HG02981 (cell line): Measurements from ENCODE around the gene IFI30.

ENCODE experiments used
- ATAC-seq: cut with Tn5 transposase; IDR thresholded peaks from one replicate; pipeline ENCODE4 v1.9.1; 2021; ENCODE audit warnings: mild to moderate bottlenecking, moderate library complexity; ENCODE audit not compliant: unreplicated experiment

IFI30 gene

DNA sequence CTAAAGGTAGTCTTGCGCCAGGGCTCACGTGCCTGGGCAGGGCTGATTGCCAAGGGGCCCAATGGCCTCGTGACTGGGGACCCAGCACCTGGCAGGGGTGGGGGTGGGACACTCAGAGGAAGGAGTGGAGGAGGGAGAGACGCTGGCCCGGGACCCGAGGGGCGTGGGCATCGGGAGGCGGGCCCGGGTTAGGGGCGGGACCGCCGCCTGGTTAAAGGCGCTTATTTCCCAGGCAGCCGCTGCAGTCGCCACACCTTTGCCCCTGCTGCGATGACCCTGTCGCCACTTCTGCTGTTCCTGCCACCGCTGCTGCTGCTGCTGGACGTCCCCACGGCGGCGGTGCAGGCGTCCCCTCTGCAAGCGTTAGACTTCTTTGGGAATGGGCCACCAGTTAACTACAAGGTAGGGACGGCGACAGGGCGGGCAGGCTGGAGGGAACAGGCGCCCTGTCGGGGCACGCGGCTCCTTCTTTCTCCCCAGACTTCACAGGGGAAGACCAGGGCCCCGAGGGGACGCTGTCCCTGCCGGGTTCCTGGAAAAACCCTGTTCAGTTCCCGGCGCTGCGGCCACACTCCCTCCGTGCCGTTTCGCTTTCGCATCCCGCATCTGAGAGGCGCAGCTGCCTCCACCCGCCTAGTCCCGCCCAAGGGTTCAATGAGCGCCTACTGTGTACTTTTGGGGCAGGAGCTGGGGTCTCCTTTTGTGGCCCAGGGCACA is at the start of gene IFI30:
Gene IFI30 (plus strand): TSS at position 242 of the 717 bp plus-strand sequence. CDS start 29 bp downstream, at position 271.
- peak; percentile 42 for ATAC-seq

DNA sequence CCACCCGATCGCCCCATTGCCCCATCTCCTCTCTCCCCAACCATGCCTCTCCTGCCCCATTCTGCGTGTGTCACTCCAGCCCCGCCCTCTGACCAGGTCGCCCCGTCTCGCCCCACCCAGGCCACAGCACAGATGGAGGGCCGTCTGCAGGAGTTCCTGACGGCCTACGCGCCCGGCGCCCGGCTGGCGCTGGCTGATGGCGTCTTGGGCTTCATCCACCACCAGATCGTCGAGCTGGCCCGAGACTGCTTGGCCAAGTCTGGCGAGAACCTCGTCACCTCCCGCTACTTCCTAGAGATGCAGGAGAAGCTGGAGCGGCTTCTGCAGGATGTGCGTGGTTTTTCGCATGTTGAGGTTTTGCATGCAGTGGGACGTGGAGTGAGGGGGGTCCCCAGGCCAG is 49.8 kb upstream of the IFI30 start:
- ATAC-seq = no peak

- ATAC-seq = no peak
Observed at GRCh38 chr19:18126097-18126496, 47.5 kb upstream of the IFI30 start.

- ATAC-seq = no peak
Observed at GRCh38 chr19:18128044-18128443, 45.6 kb upstream of the IFI30 start.

- ATAC-seq = no peak
Observed at GRCh38 chr19:18128805-18129204, 44.8 kb upstream of the IFI30 start.

GRCh38 chr19:18130523-18131242 is 42.9 kb upstream of the IFI30 start:
- ATAC-seq = no peak

DNA sequence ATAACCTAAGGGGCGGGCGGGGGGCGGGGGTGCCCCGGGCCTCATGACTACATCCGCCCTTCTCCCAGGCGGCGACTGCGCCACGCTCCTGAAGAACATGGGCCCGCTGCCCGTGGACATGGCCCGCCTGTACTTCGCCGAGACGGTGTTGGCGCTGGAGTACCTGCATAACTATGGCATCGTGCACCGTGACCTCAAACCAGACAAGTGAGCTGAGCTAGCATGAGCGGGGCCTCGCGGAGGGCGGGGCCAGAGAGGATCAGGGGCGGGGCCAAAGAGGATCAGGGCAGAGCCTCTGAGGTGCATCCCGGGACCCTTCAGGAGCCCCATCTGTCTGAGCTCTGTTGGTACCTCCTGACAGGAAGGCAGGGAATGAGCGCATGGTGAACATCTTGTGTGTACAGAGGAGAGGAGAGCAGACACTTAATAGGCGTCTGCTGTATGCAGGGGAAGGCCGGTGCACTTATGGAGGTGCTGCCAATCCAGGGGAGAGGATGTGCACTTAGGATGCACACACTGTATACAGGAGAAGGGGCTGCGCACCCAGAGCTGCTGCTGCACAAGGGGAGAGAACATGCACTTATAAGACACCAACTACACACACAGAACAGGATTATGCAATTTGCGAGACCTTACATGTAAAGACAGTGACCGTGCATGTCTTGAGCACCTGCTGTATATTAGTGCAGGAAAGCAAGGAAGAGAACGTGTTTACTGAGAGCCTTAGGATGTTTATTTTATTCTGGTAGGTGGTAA is 41.6 kb upstream of the IFI30 start:
- no peak for ATAC-seq

DNA sequence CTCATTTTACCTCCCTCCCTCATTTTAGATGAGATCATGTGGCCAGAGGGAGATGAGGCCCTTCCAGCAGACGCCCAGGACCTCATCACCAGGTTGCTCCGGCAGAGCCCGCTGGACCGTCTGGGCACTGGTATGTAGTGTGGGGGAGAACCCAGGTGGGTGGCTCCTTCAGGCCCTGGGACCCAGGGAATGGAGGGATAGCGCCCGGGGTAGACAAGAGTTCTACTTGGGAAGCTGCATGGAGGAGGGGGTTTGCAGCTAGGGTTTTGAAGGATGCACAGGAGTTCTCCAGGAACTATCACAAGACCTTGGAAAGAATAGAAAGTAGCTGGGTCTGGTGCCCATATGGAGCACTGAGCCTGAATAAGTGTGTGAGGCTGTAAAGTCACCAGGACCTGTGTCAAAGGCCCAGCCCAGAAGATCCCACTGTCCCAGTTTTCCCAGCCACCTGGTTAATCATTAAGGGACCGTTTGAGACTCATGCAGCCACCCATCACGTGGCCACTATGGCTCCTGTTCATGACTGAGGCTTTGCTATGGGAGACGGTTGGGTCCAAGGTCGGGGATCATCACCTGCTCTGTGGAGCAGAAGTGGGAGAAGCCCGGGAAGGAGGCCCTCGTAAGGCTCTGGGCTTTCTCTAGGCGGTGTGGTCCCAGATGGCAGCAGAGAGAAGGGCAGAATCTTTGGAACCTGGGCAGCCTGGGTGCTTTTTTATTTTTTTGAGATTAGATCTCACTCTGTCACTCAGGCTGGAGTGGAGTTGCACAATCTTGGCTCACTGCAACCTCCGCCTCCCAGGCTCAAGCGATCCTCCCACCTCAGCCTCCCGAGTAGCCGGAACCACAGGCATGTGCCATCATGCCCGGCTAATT is 37.7 kb upstream of the IFI30 start:
- no peak for ATAC-seq

- ATAC-seq = no peak
Observed at GRCh38 chr19:18137242-18137641, 36.4 kb upstream of the IFI30 start.

DNA sequence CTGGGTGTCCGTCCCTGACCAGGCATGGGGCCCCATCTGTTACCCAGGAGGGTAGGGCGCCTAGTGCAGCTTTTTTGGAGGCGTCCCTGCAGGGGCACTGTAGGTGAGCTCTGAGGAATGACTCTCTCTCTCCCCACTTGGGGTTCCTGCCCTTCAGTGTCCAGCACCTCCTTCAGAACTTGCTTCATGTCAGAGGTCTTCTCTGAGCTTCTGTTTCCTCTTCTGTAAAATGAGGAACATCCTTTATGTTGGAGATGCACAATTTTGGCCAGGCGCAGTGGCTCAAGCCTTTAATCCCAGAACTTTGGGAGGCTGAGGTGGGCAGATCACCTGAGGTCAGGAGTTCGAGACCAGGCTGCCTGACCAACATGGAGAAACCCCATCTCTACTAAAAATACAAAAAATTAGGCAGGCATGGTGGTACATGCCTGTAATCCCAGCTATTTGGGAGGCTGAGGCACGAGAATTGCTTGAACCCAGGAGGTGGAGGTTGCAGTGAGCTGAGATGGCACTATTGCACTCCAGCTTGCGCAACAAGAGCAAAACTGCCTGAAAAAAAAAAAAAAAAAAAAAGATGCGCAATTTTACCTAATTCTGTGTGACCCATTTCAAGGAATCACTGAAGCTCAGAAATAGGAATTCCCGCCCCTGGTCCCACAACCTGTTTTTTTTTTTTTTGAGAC is 35.8 kb upstream of the IFI30 start:
- no peak for ATAC-seq

DNA sequence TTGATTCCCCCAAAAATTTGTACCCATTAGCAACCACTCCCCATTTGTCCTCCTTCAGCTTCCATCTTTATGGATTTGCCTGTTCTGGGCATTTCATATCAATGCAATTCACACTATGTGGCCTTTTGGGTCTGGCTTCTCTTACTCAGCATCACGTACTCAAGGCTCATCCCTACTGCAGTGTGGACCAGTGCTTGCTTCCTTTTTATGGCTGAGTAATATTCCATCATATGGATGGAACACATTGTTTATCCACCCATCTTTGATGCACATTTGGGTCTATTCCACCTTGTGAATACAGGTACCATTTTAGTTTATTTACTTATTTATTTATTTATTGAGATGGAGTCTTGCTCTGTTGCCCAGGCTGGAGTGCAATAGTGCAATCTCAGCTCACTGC is 33.1 kb upstream of the IFI30 start:
- ATAC-seq = no peak

DNA sequence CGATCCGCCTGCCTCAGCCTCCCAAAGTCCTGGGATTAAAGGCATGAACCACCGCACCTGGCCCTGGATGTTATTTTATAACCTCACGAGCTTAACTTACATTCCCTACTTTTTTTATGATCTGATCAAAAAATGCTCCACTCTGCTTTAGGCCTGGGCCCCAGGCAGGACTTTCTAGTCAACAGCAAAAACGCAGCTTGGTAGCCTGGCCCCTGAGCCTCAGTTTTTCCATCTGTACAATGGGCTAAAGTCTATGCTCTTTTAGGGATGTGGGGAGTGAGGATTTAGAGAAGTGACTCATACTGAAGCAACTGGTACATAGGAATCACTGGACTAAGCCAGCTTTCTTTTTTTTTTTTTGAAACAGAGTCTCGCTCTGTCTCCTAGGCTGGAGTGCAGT is 32.6 kb upstream of the IFI30 start:
- ATAC-seq = no peak

DNA sequence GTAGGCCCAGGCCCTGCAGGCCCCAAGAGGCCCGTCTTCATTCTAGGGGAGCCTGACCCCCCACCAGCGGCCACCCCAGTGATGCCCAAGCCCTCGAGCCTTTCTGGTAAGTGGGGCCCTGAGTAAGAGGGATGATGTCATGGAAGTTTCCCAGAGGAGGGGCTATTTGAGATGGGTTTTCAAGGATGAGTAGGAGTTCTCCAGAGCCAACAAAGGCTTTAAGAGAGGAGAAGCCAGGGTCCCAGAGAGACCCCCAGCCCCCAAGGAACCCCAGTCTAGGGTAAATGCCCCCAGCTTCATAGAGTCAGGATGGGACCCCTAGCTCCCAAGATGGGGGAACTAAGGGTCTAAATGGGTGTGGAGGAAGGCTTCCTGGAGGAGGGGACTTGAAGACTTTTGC is 29.7 kb upstream of the IFI30 start:
- no peak for ATAC-seq

DNA sequence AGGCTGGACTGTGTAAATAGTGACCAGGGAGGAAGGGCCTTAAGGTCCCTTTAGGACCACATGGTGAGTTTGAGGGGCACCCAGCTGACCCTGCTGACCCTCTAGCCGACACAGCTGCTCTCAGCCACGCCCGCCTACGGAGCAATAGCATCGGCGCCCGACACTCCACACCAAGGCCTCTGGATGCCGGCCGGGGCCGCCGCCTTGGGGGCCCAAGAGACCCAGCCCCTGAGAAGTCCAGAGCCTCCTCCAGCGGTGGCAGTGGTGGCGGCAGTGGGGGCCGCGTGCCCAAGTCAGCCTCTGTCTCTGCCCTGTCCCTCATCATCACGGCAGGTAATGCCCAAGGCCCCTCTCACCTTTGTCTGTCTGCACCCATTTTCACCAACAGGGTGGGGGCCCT is 29.3 kb upstream of the IFI30 start:
- ATAC-seq = no peak

GRCh38 chr19:18144906-18145305 is 28.7 kb upstream of the IFI30 start:
- ATAC-seq = no peak

DNA sequence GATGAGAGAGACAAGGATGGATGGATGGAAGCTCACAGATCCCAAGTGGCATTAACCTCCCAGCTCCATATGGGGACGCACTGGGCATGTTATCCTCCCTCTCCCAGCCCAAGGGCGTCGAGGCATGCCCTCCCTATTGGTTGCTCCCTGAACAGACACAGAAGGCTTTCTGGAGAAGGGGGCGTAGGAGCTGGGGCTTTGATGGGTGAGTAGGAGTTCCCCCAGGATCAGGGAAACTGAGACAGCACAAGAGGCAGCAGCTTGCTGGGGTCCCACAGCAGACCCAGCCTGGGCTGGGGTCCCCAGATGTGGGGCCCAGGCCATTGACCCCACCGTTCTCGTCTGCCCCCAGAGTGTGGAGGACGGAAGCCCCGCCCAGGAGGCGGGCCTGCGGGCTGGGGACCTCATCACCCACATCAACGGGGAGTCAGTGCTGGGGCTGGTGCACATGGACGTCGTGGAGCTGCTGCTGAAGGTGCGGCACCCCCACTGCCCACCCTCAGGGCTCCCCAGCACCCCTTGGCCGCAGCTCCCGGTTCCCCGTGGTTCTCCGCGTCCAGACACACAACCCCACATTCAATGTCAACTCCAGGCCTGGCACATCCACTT is 28.1 kb upstream of the IFI30 start:
- no peak for ATAC-seq

- ATAC-seq = no peak
Observed at GRCh38 chr19:18147396-18147795, 26.2 kb upstream of the IFI30 start.

DNA sequence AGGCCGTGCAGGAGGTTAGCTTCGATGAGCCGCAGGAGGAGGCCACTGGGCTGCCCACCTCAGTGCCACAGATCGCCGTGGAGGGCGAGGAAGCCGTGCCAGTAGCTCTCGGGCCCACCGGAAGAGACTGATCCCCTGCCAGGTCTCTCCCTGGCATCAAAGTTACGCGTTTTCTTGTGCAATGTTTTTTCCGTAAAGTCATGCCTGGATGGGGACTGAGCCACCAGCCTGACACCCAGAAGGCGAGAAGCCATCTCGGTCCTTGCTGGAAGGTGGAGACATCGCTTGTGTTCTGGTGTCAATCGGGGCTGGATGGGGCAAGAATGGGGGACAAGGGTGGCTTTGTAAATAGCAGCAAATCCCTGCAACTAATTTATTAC is 24.0 kb upstream of the IFI30 start:
- ATAC-seq = no peak

DNA sequence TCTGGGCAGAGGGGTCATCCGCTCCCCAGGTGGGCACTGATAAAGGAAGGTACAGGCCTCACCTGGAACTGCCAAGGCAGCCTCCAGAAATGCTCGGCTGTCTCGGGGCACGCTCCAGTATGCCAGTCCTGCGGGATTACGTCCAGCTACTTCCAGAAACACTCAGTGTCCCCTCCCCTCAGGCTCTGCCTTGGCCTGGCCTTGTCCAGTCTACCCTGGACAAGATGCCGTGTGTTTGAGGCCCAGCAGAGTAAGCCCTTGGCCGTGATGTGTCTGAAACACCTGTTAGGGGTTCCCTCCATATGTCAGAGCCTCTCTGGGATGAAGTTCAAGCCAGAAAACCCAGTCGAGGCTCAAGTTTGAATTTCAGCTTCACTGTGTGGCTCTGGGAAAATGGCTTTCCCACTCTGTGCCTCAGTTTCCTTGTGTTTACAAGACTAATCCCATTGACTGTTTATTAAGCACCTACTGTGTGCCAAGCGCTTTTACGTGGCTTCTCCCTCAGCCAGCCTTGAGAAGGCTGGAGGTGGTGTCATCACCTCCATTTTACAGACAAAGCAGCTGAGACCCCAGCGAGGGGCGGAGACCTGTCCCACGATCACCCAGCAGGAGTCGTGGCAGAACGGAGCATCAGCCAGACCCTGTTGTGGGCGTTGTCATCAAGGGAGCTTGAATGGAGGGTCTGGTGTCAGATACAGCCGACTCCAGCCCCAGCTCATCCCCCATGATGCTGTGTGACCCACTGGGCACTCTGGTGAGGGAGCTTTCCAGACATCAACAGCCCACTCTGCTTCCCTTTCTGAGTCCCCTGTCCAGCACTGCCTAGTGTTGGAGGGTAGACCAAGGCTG is 22.6 kb upstream of the IFI30 start:
- ATAC-seq = no peak
